Dedifferentiated amniotic fluid mesenchymal stem cell (primary cell): ENCODE measurements around the gene GPR45.
"Not testable (repeated sequence)": the region's sequence is repeated elsewhere in the genome, so short reads cannot be mapped to it uniquely, and the experiment has no call there.

Source experiments
- DNase-seq: peaks from one replicate; pipeline ENCODE4 v3.0.0-alpha.2; 2016; ENCODE audit errors: extremely low spot score

Gene GPR45, protein sequence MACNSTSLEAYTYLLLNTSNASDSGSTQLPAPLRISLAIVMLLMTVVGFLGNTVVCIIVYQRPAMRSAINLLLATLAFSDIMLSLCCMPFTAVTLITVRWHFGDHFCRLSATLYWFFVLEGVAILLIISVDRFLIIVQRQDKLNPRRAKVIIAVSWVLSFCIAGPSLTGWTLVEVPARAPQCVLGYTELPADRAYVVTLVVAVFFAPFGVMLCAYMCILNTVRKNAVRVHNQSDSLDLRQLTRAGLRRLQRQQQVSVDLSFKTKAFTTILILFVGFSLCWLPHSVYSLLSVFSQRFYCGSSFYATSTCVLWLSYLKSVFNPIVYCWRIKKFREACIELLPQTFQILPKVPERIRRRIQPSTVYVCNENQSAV

DNA sequence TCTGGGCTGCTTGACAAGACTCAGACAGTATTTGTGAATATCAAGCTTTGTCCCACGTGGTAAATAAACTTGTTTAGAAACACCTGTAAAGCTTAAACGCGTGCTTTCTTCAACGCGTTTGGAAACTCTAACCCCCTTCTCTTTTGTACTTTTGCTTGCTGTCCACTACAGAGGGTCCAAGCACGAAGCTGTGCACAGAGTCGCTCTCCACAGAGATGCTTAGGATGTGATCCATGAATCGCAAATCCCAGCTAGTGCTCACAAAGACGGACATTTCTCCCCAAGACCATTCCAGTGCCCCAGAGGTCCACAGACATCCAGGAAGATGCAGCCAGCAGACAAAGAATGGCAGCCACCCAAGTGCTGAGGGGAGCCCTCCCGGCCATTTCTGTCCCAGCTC is at the start of gene GPR45:
Gene GPR45, plus strand, starts transcription at position 301 of the 400 bp plus-strand sequence. CDS start 116 bp downstream, outside the sequence.
- no peak for DNase-seq

DNA sequence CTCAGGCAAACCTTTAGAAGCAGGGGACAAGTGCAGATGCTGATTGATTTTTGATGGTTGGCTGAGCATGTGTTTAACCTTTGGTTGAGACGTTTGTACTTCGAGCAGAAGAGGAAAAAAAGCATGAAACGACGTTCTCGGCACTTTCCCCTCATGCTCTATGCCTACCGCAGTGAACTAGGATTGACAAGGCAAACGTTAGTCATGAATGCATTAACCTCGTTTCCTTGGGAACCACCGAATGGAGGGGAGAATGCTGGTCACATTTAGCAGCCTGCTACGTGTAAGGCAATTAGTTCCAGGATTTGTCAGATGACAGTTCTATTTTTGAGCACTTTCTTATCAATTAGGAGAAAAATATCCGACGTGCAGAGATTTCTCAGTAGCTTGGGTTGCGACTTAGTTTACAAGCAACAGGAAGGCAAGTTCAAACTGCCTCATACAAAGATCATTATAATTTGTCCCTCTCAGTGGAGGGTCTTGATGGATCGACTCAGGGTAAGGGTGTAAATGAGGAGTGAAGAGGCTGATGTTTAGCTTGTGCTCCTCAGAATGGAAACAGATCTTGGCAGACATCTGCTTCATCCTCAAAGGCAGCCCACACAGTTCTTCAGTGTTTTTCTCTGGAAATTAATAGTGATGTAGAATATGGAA is 47.4 kb upstream of the GPR45 start:
- DNase-seq = no peak

DNA sequence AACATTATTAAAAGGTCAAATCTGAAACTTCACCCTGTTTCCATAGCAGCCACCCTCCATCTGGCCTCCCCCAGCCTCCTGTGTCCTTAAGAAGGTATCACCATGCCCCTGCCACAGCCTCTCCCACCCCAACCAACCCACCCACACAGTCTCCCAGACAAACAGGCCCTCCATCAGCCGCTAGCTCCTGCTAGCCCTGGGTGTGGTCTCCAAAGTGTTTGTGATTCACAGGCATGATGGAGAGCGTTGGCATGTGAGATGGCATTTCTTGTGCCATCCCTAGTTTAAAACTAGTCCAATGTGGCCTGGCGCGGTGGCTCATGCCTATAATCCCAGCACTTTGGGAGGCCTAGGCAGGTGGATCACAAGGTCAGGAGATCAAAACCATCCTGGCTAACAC is 44.9 kb upstream of the GPR45 start:
- DNase-seq = no peak

DNA sequence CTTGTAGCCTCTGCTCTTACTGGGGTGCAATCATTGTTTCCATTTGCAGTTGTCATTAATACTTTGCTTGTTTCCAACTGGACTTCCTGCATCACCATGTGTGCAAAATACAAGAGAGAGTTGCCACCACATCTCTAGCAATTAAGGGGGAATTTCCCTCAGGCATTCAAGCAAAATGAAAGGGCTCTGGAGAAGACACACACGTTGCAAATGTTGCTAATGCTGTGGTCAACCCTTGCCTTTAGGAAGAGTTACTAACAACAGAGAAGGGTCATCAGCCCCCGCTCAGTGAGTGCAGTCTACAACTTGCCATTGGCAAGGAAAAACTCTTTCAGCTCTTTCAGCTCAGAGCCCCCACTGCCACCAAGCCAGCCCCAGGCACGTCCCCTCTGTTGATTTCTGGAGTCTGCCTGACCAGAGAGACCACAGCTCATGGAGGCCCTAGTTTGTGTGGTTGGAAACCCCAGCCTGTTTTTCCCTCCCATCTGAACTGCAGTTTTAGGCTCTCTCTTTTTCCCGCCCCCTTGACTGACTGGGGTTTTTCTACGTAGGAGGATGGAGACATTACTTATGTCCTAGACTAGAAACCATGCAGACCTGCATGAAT is 25.9 kb upstream of the GPR45 start:
- DNase-seq = no peak

DNA sequence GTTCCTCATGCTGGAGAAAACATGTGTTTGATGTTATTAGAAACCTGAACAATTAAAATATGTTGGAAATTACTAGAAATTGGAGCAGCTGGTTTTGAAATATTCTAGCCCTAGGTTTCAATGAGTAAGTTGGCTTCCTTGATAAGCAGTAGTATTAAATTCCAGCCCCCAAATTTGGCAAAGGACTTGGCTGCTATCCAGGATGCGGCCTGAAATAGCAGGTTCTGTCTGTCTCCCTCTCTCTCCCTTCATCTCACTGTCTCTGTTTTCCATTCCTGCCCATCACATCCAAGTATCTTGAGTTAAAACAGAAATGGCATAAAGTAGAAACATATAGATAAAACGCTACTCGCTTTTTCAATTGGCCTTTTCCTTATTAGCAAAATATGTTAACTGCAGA is 20.9 kb upstream of the GPR45 start:
- no peak for DNase-seq

DNA sequence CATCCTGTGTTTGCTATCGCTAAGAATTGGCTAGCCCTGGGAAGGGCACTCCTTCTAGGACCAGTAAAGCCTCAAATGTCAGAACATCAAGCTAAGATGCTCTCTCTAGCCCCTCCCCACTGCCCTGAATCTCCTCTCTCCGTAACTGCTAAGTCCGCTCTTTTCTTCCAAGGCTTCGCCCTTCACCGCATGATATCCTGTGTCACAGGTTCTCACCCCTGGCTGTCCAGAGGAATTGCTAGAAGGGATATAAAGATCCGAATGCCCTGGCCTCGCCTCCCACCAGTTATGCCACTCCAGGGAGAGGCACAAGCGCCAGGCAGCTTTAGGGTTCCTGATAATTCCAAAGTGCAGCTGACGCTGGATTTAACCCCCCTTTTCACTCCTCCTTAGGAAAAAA is 17.1 kb upstream of the GPR45 start:
- no peak for DNase-seq

DNA sequence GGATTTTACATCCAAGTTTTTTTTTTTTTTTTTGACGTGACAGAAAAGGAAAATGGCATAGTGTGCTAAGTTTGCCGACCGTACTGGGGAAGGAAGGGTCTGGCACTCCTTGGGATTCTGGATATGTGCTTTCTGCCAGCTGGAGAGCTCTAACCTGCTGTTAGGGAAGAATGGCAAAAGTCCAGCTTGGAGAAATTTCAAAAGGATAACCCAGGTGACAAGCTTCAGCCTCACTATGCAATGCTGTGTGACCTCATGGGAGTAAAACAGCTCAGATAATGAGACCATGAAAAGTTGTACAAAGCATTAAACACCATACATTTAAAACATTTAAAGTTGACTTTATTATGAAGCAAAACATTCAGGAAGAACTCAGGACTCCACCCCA is 10.3 kb upstream of the GPR45 start:
- no peak for DNase-seq

DNA sequence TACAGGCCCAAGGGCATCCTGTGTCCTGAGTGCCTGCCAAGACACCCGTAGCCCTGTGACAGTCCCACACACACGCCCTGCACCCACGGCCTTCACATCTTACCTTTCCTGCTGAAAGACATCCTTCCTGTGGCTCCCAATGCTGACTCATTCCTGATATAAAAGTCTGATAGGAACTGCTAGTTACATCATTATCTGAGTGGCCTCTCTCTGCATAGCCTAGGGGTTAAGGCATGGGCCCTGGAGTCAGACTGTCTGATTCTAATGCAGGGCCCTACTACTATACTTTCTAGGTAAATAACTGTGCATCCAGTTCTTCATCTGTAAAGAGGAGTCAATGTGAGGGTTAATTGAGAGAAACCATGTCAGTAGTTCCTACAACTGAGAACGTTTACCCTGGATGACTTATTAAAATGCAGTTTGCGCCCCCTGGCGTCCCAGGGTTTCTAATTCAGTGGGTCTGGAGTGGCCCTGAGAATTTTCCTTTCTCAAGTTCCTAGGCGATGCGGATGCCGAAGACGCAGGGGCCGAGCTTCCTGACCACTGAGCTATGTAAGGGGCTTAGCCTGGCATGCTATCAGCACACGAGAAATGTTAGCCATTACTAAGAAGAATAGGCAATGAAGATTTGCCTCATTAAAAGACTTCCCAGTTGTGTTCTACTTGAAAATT is 6.0 kb upstream of the GPR45 start:
- peak; percentile 83 for DNase-seq

DNA sequence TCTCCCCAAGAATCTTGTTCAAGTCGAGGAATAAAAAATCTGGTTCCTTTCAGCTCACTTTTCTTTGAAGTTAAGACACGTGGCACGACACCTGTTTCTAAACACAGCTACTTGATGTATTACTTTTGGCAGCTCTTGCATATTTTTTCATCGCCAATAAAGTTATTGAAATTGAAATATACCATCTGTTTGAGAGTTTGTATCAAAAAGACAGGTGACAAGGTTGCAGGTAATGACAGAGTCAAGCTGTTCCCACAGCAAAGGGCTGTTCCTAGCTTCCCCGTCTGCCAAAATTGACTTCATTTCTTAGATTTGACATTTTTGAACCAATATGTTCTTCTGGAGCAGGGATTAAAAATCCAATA is 5.5 kb upstream of the GPR45 start:
- DNase-seq = no peak

DNA sequence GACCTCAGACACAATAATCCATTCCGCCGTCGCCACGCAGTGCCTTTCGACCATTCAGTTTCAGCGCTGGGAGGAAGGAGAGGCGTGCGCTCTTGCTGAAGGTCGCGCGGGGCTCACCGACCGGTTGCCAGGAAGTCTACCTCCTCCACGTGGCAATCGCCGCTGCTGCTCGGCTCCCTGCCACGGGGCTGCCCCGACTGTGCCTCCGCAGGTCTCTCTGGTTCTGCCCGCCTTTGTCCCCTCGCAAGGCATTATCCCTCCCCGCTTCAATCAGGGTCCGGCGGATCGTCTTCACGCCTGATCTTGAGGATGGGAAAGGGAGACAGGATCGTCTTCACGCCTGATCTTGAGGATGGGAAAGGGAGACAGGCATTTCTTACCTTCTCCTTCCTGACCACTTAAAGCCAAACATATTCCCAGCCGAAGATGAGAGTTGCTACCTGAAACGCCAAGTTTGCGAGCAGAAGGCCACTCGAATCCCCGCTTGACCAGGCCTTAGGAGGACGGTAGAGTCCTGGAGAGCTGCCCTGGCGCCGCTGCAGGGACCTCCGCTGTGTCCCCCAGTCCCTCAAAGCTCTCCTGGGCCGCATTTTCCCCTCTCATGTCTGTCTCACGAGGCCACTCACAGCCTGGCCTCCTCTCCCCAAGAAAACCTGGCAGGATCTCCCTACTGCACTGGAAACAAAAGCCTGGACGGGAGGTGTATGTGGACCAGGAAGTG is 4.3 kb upstream of the GPR45 start:
- DNase-seq = no peak

DNA sequence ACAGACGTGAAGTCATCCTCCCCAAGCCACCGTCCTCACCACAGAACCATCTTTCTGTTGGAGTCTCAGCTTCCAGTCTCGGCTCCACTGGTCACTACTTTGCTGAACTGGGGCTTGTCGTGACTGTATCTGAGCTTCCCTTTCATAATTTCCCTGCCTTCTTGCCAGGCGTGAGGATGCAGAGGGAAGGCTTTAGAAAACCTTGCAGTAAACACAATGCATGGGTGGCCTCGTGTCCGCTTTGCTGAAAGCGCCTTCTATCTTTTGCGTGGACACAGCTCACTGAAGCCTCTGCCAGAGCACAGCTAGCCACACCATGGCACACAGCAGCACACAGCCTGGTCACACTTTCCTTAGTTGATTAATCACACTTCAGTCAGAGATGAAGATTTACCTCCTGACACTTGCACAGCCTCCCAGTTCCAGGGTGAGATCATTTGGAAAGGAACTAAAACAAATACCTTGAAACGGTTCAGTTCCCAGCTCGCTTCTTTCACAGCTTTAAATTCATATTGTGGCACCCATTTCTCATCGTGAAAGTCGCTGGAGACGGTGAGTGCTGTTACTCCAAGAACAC is 2.8 kb upstream of the GPR45 start:
- no peak for DNase-seq

DNA sequence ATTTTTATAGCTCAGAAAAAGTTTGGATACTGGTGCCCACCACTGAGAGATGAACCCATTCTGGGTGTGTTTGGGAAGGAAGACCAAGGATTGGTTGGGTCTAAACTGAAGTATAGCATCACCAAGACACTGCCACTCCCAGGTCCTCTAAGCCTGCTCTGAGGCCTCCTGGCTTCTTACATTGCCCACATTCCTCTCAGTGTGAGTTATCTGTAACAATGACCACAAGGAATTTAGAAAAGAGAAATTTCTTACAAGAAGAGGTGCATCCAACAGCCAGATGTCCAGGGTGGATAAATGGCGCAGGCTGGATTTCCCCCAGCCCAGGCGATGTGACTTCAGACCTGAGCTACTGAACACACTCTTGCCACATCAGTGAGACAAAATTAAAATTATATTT is 1.6 kb upstream of the GPR45 start:
- DNase-seq = peak; percentile 87

DNA sequence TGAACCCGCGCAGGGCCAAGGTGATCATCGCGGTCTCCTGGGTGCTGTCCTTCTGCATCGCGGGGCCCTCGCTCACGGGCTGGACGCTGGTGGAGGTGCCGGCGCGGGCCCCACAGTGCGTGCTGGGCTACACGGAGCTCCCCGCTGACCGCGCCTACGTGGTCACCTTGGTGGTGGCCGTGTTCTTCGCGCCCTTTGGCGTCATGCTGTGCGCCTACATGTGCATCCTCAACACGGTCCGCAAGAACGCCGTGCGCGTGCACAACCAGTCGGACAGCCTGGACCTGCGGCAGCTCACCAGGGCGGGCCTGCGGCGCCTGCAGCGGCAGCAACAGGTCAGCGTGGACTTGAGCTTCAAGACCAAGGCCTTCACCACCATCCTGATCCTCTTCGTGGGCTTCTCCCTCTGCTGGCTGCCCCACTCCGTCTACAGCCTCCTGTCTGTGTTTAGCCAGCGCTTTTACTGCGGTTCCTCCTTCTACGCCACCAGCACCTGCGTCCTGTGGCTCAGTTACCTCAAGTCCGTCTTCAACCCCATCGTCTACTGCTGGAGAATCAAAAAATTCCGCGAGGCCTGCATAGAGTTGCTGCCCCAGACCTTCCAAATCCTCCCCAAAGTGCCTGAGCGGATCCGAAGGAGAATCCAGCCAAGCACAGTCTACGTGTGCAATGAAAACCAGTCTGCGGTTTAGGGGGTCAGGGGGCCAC is 897 bp downstream of the GPR45 start:
- no peak for DNase-seq

DNA sequence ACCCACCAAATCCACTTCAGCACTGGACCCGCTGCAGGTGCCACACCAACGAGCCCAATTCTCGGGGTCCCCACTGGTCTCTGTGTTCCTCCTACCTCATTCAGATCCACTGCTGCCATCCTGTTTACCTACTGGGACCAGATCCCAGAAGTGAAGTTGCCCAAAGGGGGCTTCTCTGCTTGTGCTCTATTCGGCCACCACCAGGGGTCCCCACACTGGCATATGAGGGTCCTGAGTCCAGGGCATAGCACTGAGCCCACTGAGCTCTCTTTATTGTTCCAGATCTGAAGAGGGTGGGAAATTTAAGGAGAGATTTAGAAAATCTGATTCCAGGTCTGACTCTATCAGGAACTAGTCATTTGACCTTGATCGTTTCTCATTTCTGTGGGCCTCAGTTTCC is 2.4 kb downstream of the GPR45 start:
- DNase-seq = no peak

DNA sequence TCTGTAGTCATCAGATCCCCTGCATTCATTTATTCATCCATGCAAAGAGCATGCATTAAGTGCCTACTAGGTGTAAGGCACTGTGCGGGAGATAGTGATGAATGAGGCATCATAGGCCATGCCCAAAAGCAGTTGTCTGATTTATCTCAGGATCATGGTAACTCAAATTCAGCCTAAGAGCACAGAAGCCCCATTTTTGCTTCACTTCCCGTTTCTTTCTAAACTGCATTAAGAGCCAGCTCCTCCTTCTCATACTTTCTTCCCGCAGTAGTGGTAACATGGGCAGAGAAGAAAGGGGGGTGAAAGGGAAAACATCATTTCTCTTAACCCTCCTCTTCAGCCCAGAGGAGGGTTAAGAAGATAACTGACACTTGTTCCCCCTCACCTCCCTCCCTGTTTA is 2.9 kb downstream of the GPR45 start:
- no peak for DNase-seq

DNA sequence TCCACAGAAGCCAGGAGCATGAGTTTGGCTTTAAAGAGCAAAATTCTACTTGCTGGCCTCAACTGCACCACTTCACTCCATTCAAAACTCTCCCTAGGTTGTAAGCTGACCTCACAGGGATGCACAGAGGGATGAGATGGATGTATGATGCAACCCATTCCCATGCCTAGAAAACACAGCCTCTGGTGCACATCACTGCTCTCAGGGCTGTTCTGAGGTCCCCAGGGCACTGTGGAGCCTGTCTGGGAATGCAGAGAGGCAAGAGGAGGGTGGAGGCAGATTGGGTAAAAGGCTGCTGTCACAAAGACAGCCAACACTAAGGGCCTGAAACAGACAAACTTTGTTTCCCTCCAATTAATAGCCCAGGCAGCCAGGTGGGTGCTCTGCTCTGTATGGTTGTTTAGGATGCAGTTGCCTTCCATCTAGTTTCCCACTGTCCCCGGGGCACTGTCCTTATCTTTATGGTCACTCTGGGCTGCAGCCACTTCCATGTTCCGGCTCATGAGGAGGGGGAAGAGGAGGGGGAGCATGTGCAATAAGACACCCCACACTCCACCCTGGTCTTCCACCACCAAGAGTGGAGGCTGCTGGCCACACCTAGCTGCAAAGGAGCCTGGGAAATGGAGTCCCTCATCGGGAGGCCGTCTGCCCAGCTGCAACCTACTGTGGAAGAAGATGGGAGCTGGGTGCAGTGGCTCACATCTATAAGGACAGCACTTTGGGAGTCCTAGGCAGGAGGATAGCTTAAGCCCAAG is 7.0 kb downstream of the GPR45 start:
- no peak for DNase-seq

DNA sequence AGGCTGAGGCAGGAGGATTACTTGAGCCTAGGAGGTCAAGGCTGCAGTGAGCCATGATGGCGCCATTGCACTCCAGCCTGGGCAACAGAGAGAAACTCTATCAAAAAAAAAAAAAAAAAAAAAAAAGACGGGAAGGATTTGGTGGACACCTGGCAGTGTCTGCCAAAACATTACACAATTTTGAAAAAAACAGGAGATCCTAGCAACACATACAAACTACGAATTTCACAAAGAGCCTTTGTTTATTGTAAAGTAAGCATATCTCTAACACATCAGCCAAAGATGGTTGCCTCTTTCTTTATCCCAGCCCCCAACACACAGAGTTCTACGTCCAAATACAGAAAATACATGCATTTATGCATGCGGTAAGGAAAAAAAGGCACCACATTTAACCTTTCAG is 7.6 kb downstream of the GPR45 start:
- DNase-seq = no peak

DNA sequence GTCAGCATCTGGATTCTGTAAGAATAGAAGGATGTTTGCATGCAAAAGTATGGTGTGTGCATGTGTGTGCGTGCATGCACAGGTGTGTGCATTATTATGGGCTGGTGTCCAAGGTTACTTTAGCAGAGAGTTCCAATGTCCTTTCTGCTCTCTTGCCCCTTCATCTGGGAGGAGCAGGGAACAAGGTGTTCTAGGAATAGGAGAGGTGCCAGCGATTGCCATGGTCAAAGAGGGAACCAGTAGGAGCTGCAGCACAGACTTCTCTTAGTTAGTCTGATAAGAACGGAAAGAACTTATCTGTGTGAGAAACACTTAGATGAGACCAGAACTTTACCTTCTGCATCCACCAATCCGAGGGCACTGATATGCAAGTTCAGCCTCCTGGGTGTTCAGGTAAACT is 8.3 kb downstream of the GPR45 start:
- DNase-seq = no peak

DNA sequence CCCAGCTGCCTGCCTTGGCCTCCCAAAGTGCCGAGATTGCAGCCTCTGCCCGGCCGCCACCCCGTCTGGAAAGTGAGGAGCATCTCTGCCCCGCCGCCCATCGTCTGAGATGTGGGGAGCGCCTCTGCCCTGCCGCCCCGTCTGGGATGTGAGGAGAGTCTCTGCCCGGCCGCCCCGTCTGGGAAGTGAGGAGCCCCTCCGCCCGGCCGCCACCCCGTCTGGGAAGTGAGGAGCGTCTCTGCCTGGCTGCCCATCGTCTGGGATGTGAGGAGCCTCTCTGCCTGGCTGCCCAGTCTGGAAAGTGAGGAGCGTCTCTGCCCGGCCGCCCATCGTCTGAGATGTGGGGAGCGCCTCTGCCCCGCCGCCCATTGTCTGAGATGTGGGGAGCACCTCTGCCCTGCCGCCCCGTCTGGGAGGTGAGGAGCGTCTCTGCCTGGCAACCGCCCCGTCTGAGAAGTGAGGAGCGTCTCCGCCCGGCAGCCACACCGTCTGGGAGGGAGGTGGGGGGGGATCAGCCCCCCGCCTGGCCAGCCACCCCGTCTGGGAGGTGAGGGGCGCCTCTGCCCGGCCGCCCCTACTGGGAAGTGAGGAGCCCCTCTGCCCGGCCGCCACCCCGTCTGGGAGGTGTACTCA is 9.6 kb downstream of the GPR45 start:
- DNase-seq = not testable (repeated sequence)

DNA sequence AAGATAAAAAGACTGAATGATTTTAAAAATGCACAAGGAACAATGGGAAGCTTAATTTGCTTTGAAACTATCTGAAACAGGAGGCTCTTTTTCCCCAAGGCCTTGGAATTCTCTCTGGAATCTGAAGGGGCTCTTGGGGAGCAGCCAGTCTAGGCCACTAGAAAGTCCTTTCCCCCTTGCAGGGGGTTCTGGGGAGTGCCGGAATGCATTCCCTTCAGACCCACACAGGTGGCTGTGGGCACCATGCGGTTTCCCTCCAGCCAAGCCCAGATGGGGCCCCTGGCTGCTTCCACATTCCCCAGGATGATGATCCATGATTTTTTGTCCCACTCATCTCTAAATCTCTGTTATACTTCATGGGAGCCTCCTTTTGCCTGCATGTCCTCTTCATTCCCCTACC is 10.7 kb downstream of the GPR45 start:
- no peak for DNase-seq
